ENCODE measurements around the gene NCOA3. TPM values are rescaled to one million over a fixed set of nuclear protein-coding genes. Genes with fewer than 3 reads are reported as not detected.

The NCOA3 gene
- total RNA-seq, 1 experiment from 2014 or later = 25.9 TPM

DNA sequence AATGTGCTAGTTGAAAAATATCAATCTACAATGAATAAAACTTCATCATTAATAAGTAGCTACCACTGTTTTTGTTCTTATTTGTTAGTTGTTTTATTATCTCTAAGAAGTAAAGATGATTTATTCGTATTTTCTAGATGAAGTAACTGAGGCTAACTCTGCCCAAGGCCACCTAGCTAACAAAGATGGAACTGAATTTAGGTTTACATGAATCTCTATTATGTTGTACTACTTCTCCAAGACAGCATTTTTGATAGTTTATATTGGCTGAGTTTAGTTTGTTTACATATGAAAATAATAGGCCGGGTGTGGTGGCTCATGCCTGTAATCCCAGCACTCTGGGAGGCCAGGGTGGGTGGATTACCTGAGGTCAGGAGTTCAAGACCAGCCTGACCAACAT is 121.5 kb downstream of the NCOA3 start:
- no peak for ATAC-seq
- Histone ChIP-seq H4K20me1 (ENCODE audit: insufficient read depth) (no peaks in the 10 kb centered on the region), H3K9ac (ENCODE audit: low read length) (no peak overlapping the region), H3K4me3 (replicated peaks in 1 of 2; ENCODE audit: low read depth in 1 of 2, low read length in 2 of 2) (no peak overlapping the region), H3K9me2 (ENCODE audit: insufficient read depth) (no peaks in the 10 kb centered on the region), H3K4me2 (ENCODE audit: low read length) (no peak overlapping the region), H3K27ac (ENCODE audit: low read depth, low read length) (no peak overlapping the region), H3K9me3 (ENCODE audit: control insufficient read depth in 1 of 2, insufficient read depth in 1 of 2, low read depth in 1 of 2, low read length in 2 of 2) (no peaks in the 10 kb centered on the region), H3K4me1 (ENCODE audit: control insufficient read depth in 1 of 2, insufficient read depth in 2 of 2, low read length in 2 of 2) (no peaks in the 10 kb centered on the region), H2AFZ (ENCODE audit: low read depth, low read length, poor library complexity, severe bottlenecking) (no peak overlapping the region), H3K79me2 (ENCODE audit: insufficient read depth, low read length) (no peaks in the 10 kb centered on the region), H3K36me3 (ENCODE audit: control insufficient read depth in 1 of 2, insufficient read depth in 2 of 2, low read length in 2 of 2) (peaks cover 0 to 3% of the 10 kb centered on the region in 2 experiments; a peak in 1 of 4 replicates), H3K27me3 (ENCODE audit: insufficient read depth, low read length) (no peaks in the 10 kb centered on the region)
- ChIA-PET POLR2A (no interaction called here), CTCF (interaction anchor here (0.6 to 2.3 kb wide), 4 partner anchors 12 to 423 kb away, joined by 3 to 10 read pairs (median 3); no protein-coding TSS in a partner anchor), RAD21 (ENCODE audit: low non-redundant PET in 1 of 2, low total read pairs in 2 of 2, uncharacterized antibody in 2 of 2, unreplicated experiment in 2 of 2) (no interaction called here)
- TF ChIP-seq, protein P1, sequence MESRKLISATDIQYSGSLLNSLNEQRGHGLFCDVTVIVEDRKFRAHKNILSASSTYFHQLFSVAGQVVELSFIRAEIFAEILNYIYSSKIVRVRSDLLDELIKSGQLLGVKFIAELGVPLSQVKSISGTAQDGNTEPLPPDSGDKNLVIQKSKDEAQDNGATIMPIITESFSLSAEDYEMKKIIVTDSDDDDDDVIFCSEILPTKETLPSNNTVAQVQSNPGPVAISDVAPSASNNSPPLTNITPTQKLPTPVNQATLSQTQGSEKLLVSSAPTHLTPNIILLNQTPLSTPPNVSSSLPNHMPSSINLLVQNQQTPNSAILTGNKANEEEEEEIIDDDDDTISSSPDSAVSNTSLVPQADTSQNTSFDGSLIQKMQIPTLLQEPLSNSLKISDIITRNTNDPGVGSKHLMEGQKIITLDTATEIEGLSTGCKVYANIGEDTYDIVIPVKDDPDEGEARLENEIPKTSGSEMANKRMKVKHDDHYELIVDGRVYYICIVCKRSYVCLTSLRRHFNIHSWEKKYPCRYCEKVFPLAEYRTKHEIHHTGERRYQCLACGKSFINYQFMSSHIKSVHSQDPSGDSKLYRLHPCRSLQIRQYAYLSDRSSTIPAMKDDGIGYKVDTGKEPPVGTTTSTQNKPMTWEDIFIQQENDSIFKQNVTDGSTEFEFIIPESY (IDR thresholded peaks at IDR 0.05; ENCODE audit: extremely low read depth, insufficient replicate concordance, low read length) = no peak
- no peak for TF ChIP-seq YY1 (IDR thresholded peaks at IDR 0.05; ENCODE audit: extremely low read depth, insufficient replicate concordance, low read depth, low read length)
- TF ChIP-seq SRF (IDR thresholded peaks at IDR 0.05; ENCODE audit: low read depth) = no peak
- TSS peak; percentile 33 for BruUV-seq (replicated peaks)
- intact Hi-C loops (cut with micrococcal nuclease) = loop anchor here (5.0 kb wide), 1 partner anchor 121 kb away; the partner anchor contains the start of gene NCOA3
- DNase-seq (ENCODE audit: low read depth, low spot score) = no peak

DNA sequence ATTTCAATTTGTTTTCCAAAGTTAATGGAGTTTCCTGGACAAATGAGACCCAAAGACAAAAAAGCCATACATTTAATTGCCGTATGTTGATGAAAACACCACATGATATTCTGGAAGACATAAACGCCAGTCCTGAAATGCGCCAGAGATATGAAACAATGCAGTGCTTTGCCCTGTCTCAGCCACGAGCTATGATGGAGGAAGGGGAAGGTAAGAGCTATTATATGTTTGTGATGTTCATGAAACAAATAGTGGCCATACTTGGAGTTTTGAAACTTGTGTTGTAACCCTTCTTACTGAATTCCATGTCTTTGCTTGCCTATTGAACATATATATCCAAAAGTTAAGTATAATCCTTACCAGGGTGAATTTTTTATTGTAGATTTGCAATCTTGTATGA is 125.9 kb downstream of the NCOA3 start:
- Histone ChIP-seq H3K9ac (ENCODE audit: low read length) (no peak overlapping the region), H3K4me2 (ENCODE audit: low read length) (no peak overlapping the region), H3K36me3 (ENCODE audit: control insufficient read depth in 1 of 2, insufficient read depth in 2 of 2, low read length in 2 of 2) (peaks cover 0 to 3% of the 10 kb centered on the region in 2 experiments; a peak in 1 of 4 replicates), H3K4me3 (replicated peaks in 1 of 2; ENCODE audit: low read depth in 1 of 2, low read length in 2 of 2) (no peak overlapping the region), H2AFZ (ENCODE audit: low read depth, low read length, poor library complexity, severe bottlenecking) (no peak overlapping the region), H3K9me3 (ENCODE audit: control insufficient read depth in 1 of 2, insufficient read depth in 1 of 2, low read depth in 1 of 2, low read length in 2 of 2) (no peaks in the 10 kb centered on the region), H3K27ac (ENCODE audit: low read depth, low read length) (no peak overlapping the region), H3K79me2 (ENCODE audit: insufficient read depth, low read length) (no peaks in the 10 kb centered on the region), H3K4me1 (ENCODE audit: control insufficient read depth in 1 of 2, insufficient read depth in 2 of 2, low read length in 2 of 2) (no peaks in the 10 kb centered on the region), H3K27me3 (ENCODE audit: insufficient read depth, low read length) (no peaks in the 10 kb centered on the region), H3K9me2 (ENCODE audit: insufficient read depth) (no peaks in the 10 kb centered on the region), H4K20me1 (ENCODE audit: insufficient read depth) (no peaks in the 10 kb centered on the region)
- POLR2A ChIA-PET = no interaction called here
- DNase-seq (ENCODE audit: low read depth, low spot score) (no peak), ATAC-seq (no peak)
- CTCF ChIA-PET = interaction anchor here (0.8 kb wide), 1 partner anchor 422 kb away, joined by 3 read pairs; no protein-coding TSS in a partner anchor
- intact Hi-C loops (cut with micrococcal nuclease) = no loop called here
- RAD21 ChIA-PET (ENCODE audit: low non-redundant PET in 1 of 2, low total read pairs in 2 of 2, uncharacterized antibody in 2 of 2, unreplicated experiment in 2 of 2) = no interaction called here
- BruUV-seq (replicated peaks) = no TSS peak
- TF ChIP-seq RAD21 (IDR thresholded peaks at IDR 0.05; ENCODE audit: low read depth) = no peak
- TF ChIP-seq ZNF274 (IDR thresholded peaks at IDR 0.05; ENCODE audit: low read depth, low read length) = no peak
- TF ChIP-seq, protein P2, sequence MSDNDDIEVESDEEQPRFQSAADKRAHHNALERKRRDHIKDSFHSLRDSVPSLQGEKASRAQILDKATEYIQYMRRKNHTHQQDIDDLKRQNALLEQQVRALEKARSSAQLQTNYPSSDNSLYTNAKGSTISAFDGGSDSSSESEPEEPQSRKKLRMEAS (IDR thresholded peaks at IDR 0.05) = no peak
- TF ChIP-seq CBX3 (IDR thresholded peaks at IDR 0.05; ENCODE audit: low read depth) = no peak
- TF ChIP-seq EGR1 (IDR thresholded peaks at IDR 0.05; ENCODE audit: low read depth) = no peak
- no peak for TF ChIP-seq YY1 (IDR thresholded peaks at IDR 0.05; ENCODE audit: extremely low read depth, insufficient replicate concordance, low read depth, low read length)
- no peak for TF ChIP-seq ZFX (IDR thresholded peaks at IDR 0.05)
- TF ChIP-seq, protein P3, sequence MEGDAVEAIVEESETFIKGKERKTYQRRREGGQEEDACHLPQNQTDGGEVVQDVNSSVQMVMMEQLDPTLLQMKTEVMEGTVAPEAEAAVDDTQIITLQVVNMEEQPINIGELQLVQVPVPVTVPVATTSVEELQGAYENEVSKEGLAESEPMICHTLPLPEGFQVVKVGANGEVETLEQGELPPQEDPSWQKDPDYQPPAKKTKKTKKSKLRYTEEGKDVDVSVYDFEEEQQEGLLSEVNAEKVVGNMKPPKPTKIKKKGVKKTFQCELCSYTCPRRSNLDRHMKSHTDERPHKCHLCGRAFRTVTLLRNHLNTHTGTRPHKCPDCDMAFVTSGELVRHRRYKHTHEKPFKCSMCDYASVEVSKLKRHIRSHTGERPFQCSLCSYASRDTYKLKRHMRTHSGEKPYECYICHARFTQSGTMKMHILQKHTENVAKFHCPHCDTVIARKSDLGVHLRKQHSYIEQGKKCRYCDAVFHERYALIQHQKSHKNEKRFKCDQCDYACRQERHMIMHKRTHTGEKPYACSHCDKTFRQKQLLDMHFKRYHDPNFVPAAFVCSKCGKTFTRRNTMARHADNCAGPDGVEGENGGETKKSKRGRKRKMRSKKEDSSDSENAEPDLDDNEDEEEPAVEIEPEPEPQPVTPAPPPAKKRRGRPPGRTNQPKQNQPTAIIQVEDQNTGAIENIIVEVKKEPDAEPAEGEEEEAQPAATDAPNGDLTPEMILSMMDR (IDR thresholded peaks at IDR 0.05 in 2 of 3, conservative IDR thresholded peaks at IDR 0.05 in 1 of 3; ENCODE audit: borderline replicate concordance in 1 of 3, insufficient read depth in 1 of 3, low read depth in 2 of 3, low read length in 2 of 3) = no peak
- TF ChIP-seq SP1 (IDR thresholded peaks at IDR 0.05; ENCODE audit: low read depth) = no peak
- no peak for TF ChIP-seq POLR2A (IDR thresholded peaks at IDR 0.05; ENCODE audit: borderline replicate concordance, extremely low read depth, insufficient read depth, insufficient read length)
- TF ChIP-seq JUND (IDR thresholded peaks at IDR 0.05) = no peak
- TF ChIP-seq, protein P1 (IDR thresholded peaks at IDR 0.05; ENCODE audit: extremely low read depth, insufficient replicate concordance, low read length) = no peak
- no peak for TF ChIP-seq TCF7L2 (IDR thresholded peaks at IDR 0.05; ENCODE audit: borderline replicate concordance, extremely low read depth, insufficient read depth, insufficient read length)

All from HCT116 (cell line).